ENCODE results near the gene TMEM80. TPM values are rescaled to one million over a fixed set of nuclear protein-coding genes. Genes with fewer than 3 reads are reported as not detected.

TMEM80 gene
- total RNA-seq, 2 donors from 2014 or later, result 21.8 to 36.3 TPM

DNA sequence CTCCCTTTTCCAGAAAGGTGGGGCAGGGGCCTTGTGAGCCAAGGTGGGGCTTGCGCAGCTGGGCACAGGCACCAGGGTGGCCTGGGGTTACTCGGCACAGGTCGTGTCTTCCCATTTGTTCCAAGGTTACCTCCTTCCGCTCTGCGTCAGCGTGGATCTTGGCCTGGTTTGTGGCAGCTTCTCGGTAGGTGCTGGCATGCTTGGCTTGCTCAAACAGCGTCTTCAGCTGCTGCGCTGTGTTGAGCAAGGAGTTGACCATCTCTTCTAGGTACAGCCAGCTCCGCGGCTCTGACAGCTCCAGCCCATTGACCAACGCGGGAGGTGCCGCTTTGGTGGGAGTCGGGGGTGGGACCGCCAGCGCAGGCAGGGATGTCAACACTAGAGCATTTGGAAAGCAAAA, 21.2 kb upstream of the TMEM80 start:
- Histone ChIP-seq H3K4me1 (no peaks in the 10 kb centered on the region), H3K36me3 (replicated peaks in 1 of 2; ENCODE audit: insufficient read depth in 1 of 2, low read depth in 2 of 2) (peaks cover 5 to 10% of the 10 kb centered on the region in 2 donors), H3K27ac (no peak overlapping the region), H3K9me3 (no peaks in the 10 kb centered on the region), H3K4me3 (no peak overlapping the region), H3K27me3 (no peaks in the 10 kb centered on the region)
- WGBS, 2 donors, result 88 to 90% methylated on average over 12 to 17 of the region's 17 CpGs
- no peak for DNase-seq
- no peak for ATAC-seq
- no peak for TF ChIP-seq POLR2A (IDR thresholded peaks at IDR 0.05)
- TF ChIP-seq, protein P1, sequence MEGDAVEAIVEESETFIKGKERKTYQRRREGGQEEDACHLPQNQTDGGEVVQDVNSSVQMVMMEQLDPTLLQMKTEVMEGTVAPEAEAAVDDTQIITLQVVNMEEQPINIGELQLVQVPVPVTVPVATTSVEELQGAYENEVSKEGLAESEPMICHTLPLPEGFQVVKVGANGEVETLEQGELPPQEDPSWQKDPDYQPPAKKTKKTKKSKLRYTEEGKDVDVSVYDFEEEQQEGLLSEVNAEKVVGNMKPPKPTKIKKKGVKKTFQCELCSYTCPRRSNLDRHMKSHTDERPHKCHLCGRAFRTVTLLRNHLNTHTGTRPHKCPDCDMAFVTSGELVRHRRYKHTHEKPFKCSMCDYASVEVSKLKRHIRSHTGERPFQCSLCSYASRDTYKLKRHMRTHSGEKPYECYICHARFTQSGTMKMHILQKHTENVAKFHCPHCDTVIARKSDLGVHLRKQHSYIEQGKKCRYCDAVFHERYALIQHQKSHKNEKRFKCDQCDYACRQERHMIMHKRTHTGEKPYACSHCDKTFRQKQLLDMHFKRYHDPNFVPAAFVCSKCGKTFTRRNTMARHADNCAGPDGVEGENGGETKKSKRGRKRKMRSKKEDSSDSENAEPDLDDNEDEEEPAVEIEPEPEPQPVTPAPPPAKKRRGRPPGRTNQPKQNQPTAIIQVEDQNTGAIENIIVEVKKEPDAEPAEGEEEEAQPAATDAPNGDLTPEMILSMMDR (IDR thresholded peaks at IDR 0.05), result no peak
- intact Hi-C loops (cut with DNase I), result no loop called here

DNA sequence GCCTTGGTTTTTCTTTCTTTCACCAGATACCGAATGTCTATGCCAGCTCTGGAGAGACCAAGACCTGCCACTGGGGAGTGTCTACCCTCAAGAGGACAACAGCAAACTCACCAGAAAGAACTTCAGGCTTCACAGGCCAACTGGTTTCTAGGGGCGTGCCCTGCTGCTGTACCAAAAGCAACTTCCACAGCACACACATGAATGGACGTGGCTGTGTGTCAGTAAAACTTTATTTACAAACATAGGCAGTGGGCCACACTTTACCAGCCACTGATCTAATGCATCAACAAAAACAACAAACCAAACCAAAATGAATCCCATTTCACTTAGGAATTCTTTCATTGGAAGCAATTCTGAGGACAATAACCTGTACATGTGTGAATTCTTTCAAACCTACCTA, 17.3 kb upstream of the TMEM80 start:
- Histone ChIP-seq H3K4me3 (no peak overlapping the region), H3K36me3 (replicated peaks in 1 of 2; ENCODE audit: insufficient read depth in 1 of 2, low read depth in 2 of 2) (peaks cover 5 to 10% of the 10 kb centered on the region in 2 donors), H3K27me3 (no peaks in the 10 kb centered on the region), H3K9me3 (no peaks in the 10 kb centered on the region), H3K4me1 (no peaks in the 10 kb centered on the region), H3K27ac (no peak overlapping the region)
- 85 to 92% methylated on average over 3 of the region's 3 CpGs for WGBS, 2 donors
- no peak for ATAC-seq
- no peak for TF ChIP-seq POLR2A (IDR thresholded peaks at IDR 0.05)
- TF ChIP-seq, protein P1 (IDR thresholded peaks at IDR 0.05), result no peak
- no peak for DNase-seq
- intact Hi-C loops (cut with DNase I), result no loop called here

DNA sequence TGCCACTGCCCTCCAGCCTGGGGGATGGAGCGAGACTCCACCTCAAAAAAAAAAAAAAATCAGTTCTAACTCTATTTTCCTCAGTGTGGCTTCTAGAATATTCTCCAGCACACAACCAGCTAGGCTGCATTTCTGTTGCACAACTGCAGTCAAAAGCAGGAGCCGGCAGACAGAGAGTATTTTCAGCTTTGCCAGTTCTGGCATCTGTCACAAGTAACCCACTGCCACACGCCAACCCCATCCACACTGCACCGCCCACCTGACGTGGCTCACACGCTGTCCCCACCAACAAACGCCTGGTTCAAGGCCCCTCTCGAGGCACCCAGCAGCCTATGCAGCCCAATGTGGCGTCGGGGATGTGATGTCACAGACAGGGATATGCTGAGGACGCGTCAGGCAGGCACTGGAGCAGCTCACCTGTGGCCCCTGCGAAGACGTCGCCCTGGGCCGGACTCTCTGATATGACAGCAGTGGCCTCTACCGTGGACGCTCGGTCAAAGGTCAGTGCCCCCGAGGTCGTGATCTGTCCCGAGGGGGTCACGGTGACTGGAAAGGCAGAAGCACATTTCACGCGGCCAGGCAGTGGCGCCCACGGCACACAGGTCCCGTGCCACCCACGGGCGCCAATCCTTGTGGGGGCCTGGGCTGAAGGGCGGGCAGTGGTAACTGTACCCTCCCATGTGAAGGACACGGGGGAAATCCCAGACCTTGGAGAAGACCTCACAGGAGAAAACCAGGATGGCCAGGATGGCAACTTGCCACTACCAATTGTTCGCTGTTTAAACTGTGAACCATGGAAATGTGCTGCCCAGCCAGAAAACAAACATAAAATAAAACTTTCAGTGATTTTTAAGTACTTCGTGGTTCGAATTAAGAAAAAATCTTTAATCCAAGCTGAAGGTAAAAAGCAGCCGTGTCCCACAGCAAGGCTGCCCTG, 16.1 kb upstream of the TMEM80 start:
- 89 to 91% methylated on average over 21 to 36 of the region's 36 CpGs for WGBS, 2 donors
- intact Hi-C loops (cut with DNase I), result no loop called here
- ATAC-seq, result no peak

DNA sequence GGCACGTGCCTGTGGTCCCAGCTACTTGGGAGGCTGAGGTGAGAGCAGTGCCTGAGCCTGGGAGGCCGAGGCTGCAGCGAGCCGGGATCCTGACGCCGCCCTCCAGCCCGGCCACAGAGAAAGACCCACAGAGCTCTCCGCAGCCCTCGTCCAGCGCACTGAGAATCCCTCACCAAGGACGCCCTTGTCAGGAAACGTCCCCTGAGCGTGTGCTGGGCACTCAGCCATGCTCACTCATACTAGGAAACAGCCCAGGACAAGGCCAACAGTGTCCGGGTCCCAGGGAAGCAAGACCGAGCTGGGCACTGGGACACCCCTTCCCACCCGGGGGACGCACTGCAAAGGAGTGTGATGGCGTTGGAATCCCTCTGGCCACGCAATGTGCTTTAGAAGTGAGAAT, 15.1 kb upstream of the TMEM80 start:
- Histone ChIP-seq H3K27ac (no peak overlapping the region), H3K36me3 (replicated peaks in 1 of 2; ENCODE audit: insufficient read depth in 1 of 2, low read depth in 2 of 2) (peaks cover 5 to 9% of the 10 kb centered on the region in 2 donors), H3K27me3 (no peaks in the 10 kb centered on the region), H3K4me3 (no peak overlapping the region), H3K9me3 (no peaks in the 10 kb centered on the region), H3K4me1 (no peaks in the 10 kb centered on the region)
- intact Hi-C loops (cut with DNase I), result no loop called here
- DNase-seq (no peak), ATAC-seq (no peak)
- 86 to 90% methylated on average over 11 to 18 of the region's 19 CpGs for WGBS, 2 donors
- no peak for TF ChIP-seq POLR2A (IDR thresholded peaks at IDR 0.05)
- TF ChIP-seq, protein P1 (IDR thresholded peaks at IDR 0.05), result no peak

More for the DNA sequence above, 16.1 kb upstream of the TMEM80 start:
- Histone ChIP-seq H3K27ac (no peak overlapping the region), H3K4me3 (no peak overlapping the region), H3K36me3 (replicated peaks in 1 of 2; ENCODE audit: insufficient read depth in 1 of 2, low read depth in 2 of 2) (peaks cover 6 to 9% of the 10 kb centered on the region in 2 donors), H3K9me3 (no peaks in the 10 kb centered on the region), H3K4me1 (no peaks in the 10 kb centered on the region), H3K27me3 (no peaks in the 10 kb centered on the region)
- DNase-seq, result no peak
- TF ChIP-seq, protein P1 (IDR thresholded peaks at IDR 0.05), result no peak
- no peak for TF ChIP-seq POLR2A (IDR thresholded peaks at IDR 0.05)
